GM12873 (cell line): ENCODE results near the gene CBLL1.

Source experiments
- TF ChIP-seq, protein P1 (sequence below): IDR thresholded peaks from 2 replicates; pipeline ENCODE4 v1.5.1; 2012; ENCODE audit warnings: low read depth, mild to moderate bottlenecking, moderate library complexity, low read length, control low read depth; ENCODE audit not compliant: insufficient read depth; ENCODE audit errors: missing control alignments

CBLL1 gene

GRCh38 chr7:107703872-107704271 is 40.1 kb upstream of the CBLL1 start:
- TF ChIP-seq, protein P1, sequence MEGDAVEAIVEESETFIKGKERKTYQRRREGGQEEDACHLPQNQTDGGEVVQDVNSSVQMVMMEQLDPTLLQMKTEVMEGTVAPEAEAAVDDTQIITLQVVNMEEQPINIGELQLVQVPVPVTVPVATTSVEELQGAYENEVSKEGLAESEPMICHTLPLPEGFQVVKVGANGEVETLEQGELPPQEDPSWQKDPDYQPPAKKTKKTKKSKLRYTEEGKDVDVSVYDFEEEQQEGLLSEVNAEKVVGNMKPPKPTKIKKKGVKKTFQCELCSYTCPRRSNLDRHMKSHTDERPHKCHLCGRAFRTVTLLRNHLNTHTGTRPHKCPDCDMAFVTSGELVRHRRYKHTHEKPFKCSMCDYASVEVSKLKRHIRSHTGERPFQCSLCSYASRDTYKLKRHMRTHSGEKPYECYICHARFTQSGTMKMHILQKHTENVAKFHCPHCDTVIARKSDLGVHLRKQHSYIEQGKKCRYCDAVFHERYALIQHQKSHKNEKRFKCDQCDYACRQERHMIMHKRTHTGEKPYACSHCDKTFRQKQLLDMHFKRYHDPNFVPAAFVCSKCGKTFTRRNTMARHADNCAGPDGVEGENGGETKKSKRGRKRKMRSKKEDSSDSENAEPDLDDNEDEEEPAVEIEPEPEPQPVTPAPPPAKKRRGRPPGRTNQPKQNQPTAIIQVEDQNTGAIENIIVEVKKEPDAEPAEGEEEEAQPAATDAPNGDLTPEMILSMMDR, result no peak

- TF ChIP-seq, protein P1, result no peak
Observed at GRCh38 chr7:107708956-107709355, 35.0 kb upstream of the CBLL1 start.

- TF ChIP-seq, protein P1, result no peak
Observed at GRCh38 chr7:107711301-107711700, 32.6 kb upstream of the CBLL1 start.

GRCh38 chr7:107712025-107712424 is 31.9 kb upstream of the CBLL1 start:
- TF ChIP-seq, protein P1, result no peak

- TF ChIP-seq, protein P1, result no peak
Observed at GRCh38 chr7:107712896-107713295, 31.0 kb upstream of the CBLL1 start.

DNA sequence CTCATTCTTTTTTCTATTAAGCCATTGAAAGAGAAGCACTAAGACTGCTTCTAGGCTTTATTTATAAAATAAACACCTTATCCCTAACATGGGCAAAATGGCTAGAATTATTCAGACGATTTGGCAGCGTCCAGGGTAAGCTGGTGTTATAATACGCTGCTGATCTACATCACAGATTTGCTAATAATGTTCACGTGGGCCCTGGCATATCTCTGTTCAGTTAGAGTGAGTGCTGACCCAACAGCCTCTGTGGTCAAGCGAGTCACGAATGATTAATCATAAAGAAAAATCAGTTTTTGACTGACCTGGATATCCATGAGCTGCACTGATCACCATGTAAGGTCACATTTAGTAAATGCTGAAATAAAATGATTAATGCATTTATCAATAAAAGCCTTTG is 28.4 kb upstream of the CBLL1 start:
- TF ChIP-seq, protein P1, result no peak

- TF ChIP-seq, protein P1, result no peak
Observed at GRCh38 chr7:107718456-107719193, 25.3 kb upstream of the CBLL1 start.
